IMR-90 (cell line): ENCODE data around the gene SLF2. TPM values are rescaled to one million over a fixed set of nuclear protein-coding genes. Genes with fewer than 3 reads are reported as not detected.

ENCODE experiments used
- ATAC-seq: fragments of 200-7000 bp; cut with Tn5 transposase; 2 replicates; pipeline ENCODE4 v1.9.1; 2020; ENCODE audit warnings: low read depth, mild to moderate bottlenecking, moderate library complexity
- BruUV-seq: library from RNA; stranded (reverse); fragments of 400-500 nt; replicated peaks from 2 replicates; lab custom pipeline; 2021; lab: Mats Ljungman, UMichigan
- CTCF ChIA-PET: fragments of 300-600 bp; formaldehyde crosslinking; extraction: SDS; loops from one replicate; lab custom pipeline; 2021; ENCODE audit warnings: antibody characterized with exemption; lab: Yijun Ruan, JAX
- POLR2A ChIA-PET: fragments of 300-600 bp; sonication (Branson Sonifier 250); formaldehyde crosslinking; loops from one replicate; lab custom pipeline; 2022; ENCODE audit warnings: antibody characterized with exemption; ENCODE audit not compliant: unreplicated experiment; lab: Charles Lee
- DNase-seq: peaks from one replicate; pipeline ENCODE4 v3.0.0; 2013
- H2AFZ ChIP-seq: replicated peaks from 2 replicates; pipeline ENCODE3; 2013; ENCODE audit warnings: low read length, mild to moderate bottlenecking; ENCODE audit not compliant: poor library complexity
- H2AK5ac ChIP-seq: 2 replicates; pipeline ENCODE4 v1.6.1; 2013; ENCODE audit warnings: low read depth, low read length, inconsistent platforms
- H2AK9ac ChIP-seq: replicated peaks from 2 replicates; pipeline ENCODE3; 2013; ENCODE audit warnings: mild to moderate bottlenecking, low read depth, low read length, moderate library complexity; ENCODE audit not compliant: poor library complexity
- H2BK120ac ChIP-seq: 2 replicates; pipeline ENCODE4 v1.6.1; 2013; ENCODE audit warnings: low read depth, low read length, inconsistent platforms
- H2BK15ac ChIP-seq: 3 replicates; pipeline ENCODE4 v1.6.1; 2013; ENCODE audit warnings: low read depth, low read length, inconsistent platforms
- H2BK20ac ChIP-seq: 2 replicates; pipeline ENCODE4 v1.6.1; 2013; ENCODE audit warnings: low read depth, mild to moderate bottlenecking, inconsistent platforms, low read length, moderate library complexity
- H2BK5ac ChIP-seq: 2 replicates; pipeline ENCODE4 v1.6.1; 2013; ENCODE audit warnings: mild to moderate bottlenecking, low read depth, low read length, inconsistent platforms; ENCODE audit not compliant: poor library complexity, severe bottlenecking
- H3K14ac ChIP-seq: replicated peaks from 2 replicates; pipeline ENCODE4 v1.6.1; 2013; ENCODE audit warnings: low read depth, low read length, inconsistent platforms
- H3K18ac ChIP-seq: 2 replicates; pipeline ENCODE4 v1.6.1; 2013; ENCODE audit warnings: low read depth, low read length, control low read depth
- H3K23ac ChIP-seq: 2 replicates; pipeline ENCODE4 v1.6.1; 2013; ENCODE audit warnings: low read depth, low read length, inconsistent platforms
- H3K27ac ChIP-seq: 2 replicates; pipeline ENCODE4 v1.5.1; 2013; ENCODE audit warnings: mild to moderate bottlenecking, control low read depth, low read length; ENCODE audit not compliant: insufficient read depth
- H3K27me3 ChIP-seq: 2 replicates; pipeline ENCODE4 v1.6.1; 2013; ENCODE audit warnings: low read length; ENCODE audit not compliant: control insufficient read depth, insufficient read depth
- H3K36me3 ChIP-seq: 2 replicates; pipeline ENCODE4 v1.6.1; 2013; ENCODE audit warnings: low read length, mixed read lengths; ENCODE audit not compliant: control insufficient read depth, insufficient read depth
- H3K4ac ChIP-seq: 2 replicates; pipeline ENCODE4 v1.6.1; 2013; ENCODE audit warnings: low read depth, low read length, inconsistent platforms
- H3K4me1 ChIP-seq: 2 replicates; pipeline ENCODE4 v1.6.1; 2013; ENCODE audit warnings: low read length, mixed read lengths; ENCODE audit not compliant: control insufficient read depth, insufficient read depth
- H3K4me2 ChIP-seq: 2 replicates; pipeline ENCODE4 v1.6.1; 2013; ENCODE audit warnings: low read depth, mild to moderate bottlenecking, control low read depth, low read length, moderate library complexity
- H3K4me3 ChIP-seq: 2 replicates; pipeline ENCODE4 v1.5.1; 2013; ENCODE audit warnings: low read depth, mild to moderate bottlenecking, control low read depth, low read length, moderate library complexity; ENCODE audit not compliant: insufficient read depth
- H3K56ac ChIP-seq: 2 replicates; pipeline ENCODE4 v1.6.1; 2013; ENCODE audit warnings: low read length, inconsistent platforms; ENCODE audit not compliant: insufficient read depth; ENCODE audit errors: extremely low read depth
- H3K79me1 ChIP-seq, 2 experiments: 2 replicates each; pipeline ENCODE4 v1.6.1; 2013; ENCODE audit warnings: low read length in 2 of 2, inconsistent platforms in 1 of 2, low read depth in 1 of 2
- H3K9ac ChIP-seq: 2 replicates; pipeline ENCODE4 v1.6.1; 2013; ENCODE audit warnings: low read depth, low read length, control low read depth
- H3K9me1 ChIP-seq: 2 replicates; pipeline ENCODE4 v1.6.1; 2013; ENCODE audit warnings: low read length, inconsistent platforms; ENCODE audit not compliant: insufficient read depth
- H3K9me3 ChIP-seq: 2 replicates; pipeline ENCODE4 v1.6.1; 2013; ENCODE audit warnings: low read length; ENCODE audit not compliant: control insufficient read depth, insufficient read depth
- H4K20me1 ChIP-seq: 2 replicates; pipeline ENCODE4 v1.6.1; 2013; ENCODE audit warnings: low read length, inconsistent platforms; ENCODE audit not compliant: insufficient read depth
- H4K5ac ChIP-seq: 2 replicates; pipeline ENCODE4 v1.6.1; 2013; ENCODE audit warnings: mild to moderate bottlenecking, low read depth, low read length, control low read depth
- H4K8ac ChIP-seq, 2 experiments: 2 replicates each; pipeline ENCODE4 v1.6.1; 2013; ENCODE audit warnings: low read depth in 2 of 2, low read length in 2 of 2, control low read depth in 1 of 2, inconsistent platforms in 1 of 2
- H4K91ac ChIP-seq: 2 replicates; pipeline ENCODE4 v1.6.1; 2013; ENCODE audit warnings: low read depth, low read length, inconsistent platforms; ENCODE audit not compliant: insufficient read depth
- CEBPB ChIP-seq: IDR thresholded peaks from 2 replicates; pipeline ENCODE4 v1.6.1; 2012; ENCODE audit warnings: low read depth, low read length, improper control_type of control experiment
- CHD1 ChIP-seq: IDR thresholded peaks from 2 replicates; pipeline ENCODE4 v1.6.1; 2012; ENCODE audit warnings: low read depth, low read length, improper control_type of control experiment
- ELK1 ChIP-seq: fragments of 150-350 bp; IDR thresholded peaks from 2 replicates; pipeline ENCODE4 v1.6.1; 2016; ENCODE audit warnings: low read depth, mild to moderate bottlenecking, low read length, moderate library complexity, borderline replicate concordance
- NFE2L2 ChIP-seq: fragments of 150-350 bp; IDR thresholded peaks from 2 replicates; pipeline ENCODE4 v1.6.1; 2016; ENCODE audit warnings: low read depth, mild to moderate bottlenecking, low read length
- POLR2A ChIP-seq: IDR thresholded peaks from 2 replicates; pipeline ENCODE4 v1.6.1; 2012; ENCODE audit warnings: mild to moderate bottlenecking, low read depth, low read length
- RAD21 ChIP-seq: IDR thresholded peaks from 2 replicates; pipeline ENCODE4 v1.6.1; 2012; ENCODE audit warnings: low read length, improper control_type of control experiment
- RFX5 ChIP-seq: IDR thresholded peaks from 2 replicates; pipeline ENCODE4 v1.8.0; 2012; ENCODE audit warnings: low read depth, mild to moderate bottlenecking, low read length, moderate library complexity
- SMC3 ChIP-seq: fragments of 150-350 bp; IDR thresholded peaks from 2 replicates; pipeline ENCODE4 v1.6.1; 2016; ENCODE audit warnings: low read depth, mild to moderate bottlenecking, antibody characterized with exemption, low read length, moderate library complexity
- WGBS, 2 experiments: methylation state at CpG; one replicate each; pipeline versions ENCODE4 v1.1.5 to v1.1.7; 2013; ENCODE audit warnings: missing lambda C conversion rate in 2 of 2; ENCODE audit not compliant: insufficient read length in 1 of 2; ENCODE audit errors: extremely low coverage in 2 of 2; 5-methylcytosine and 5-hydroxymethylcytosine counted together
- dilution Hi-C: fragments of 300-500 bp; cut with HindIII; formaldehyde crosslinking; loops from one replicate; pipeline ENCODE4 v1.14.3; 2018; ENCODE audit warnings: low sequenced_read_pairs; ENCODE audit not compliant: unreplicated experiment
- in situ Hi-C: fragments of 300-500 bp; cut with MboI; formaldehyde crosslinking; loops from 3 replicates; pipeline ENCODE4 v1.14.3; 2019; ENCODE audit warnings: low sequenced_read_pairs, inconsistent platforms, mixed read lengths
- intact Hi-C: fragments of 100-400 bp; cut with micrococcal nuclease; formaldehyde crosslinking; loops from 2 replicates; pipeline ENCODE4 v1.10.0; 2022
- polyA plus RNA-seq, 3 experiments: library from polyadenylated mRNA; depleted of rRNA; stranded (reverse); fragments of >200 nt; gene quantifications; 2 replicates each; pipeline ENCODE4 v1.2.3, GENCODE V29; 2012; ENCODE audit warnings: low replicate concordance in 1 of 3
- total RNA-seq: library from RNA; depleted of rRNA; stranded (reverse); fragments of >200 nt; gene quantifications from 2 replicates; pipeline ENCODE4 v1.2.3, GENCODE V29; 2012

Gene SLF2
- total and polyA plus RNA-seq, 2 of the 4 experiments (the other 2 are of a cell fraction) = 8.5 to 21.7 TPM

GRCh38 chr10:100904917-100905316, 7.8 kb upstream of the SLF2 start:
- CTCF ChIA-PET = no interaction called here
- TF ChIP-seq RAD21 (no peak), ELK1 (no peak), CEBPB (no peak), RFX5 (no peak), SMC3 (no peak), CHD1 (no peak), NFE2L2 (no peak), POLR2A (no peak)
- H3K14ac ChIP-seq = no peak overlapping the region
- H4K91ac ChIP-seq = no peak overlapping the region
- H2BK15ac ChIP-seq = no peak overlapping the region
- DNase-seq (no peak), ATAC-seq (no peak)
- H3K23ac ChIP-seq = no peak overlapping the region
- dilution Hi-C loops = no loop called here
- POLR2A ChIA-PET = no interaction called here
- no peaks in the 10 kb centered on the region for H3K79me1 ChIP-seq
- H3K4me1 ChIP-seq = peaks cover 3% of the 10 kb centered on the region; the same call in 1 of the 2 replicates
- no peak overlapping the region for H3K9ac ChIP-seq
- no peak overlapping the region for H4K8ac ChIP-seq
- no peak overlapping the region for H2AK9ac ChIP-seq
- H2BK20ac ChIP-seq = no peak overlapping the region
- BruUV-seq = no TSS peak
- no peak overlapping the region for H3K56ac ChIP-seq
- in situ Hi-C loops = no loop called here
- no peak overlapping the region for H4K5ac ChIP-seq
- H2AFZ ChIP-seq = no peak overlapping the region
- no peak overlapping the region for H2BK5ac ChIP-seq
- H3K4me2 ChIP-seq = no peak overlapping the region
- intact Hi-C loops = no loop called here
- H3K27me3 ChIP-seq = peaks cover 5% of the 10 kb centered on the region; the same call in 1 of the 2 replicates
- no peak overlapping the region for H3K27ac ChIP-seq
- no CpG with 5 or more reads among the region's 2 CpGs for WGBS, 2 experiments
- H3K36me3 ChIP-seq = no peaks in the 10 kb centered on the region
- no peaks in the 10 kb centered on the region for H4K20me1 ChIP-seq
- H2BK120ac ChIP-seq = no peak overlapping the region
- no peak overlapping the region for H3K4me3 ChIP-seq
- no peak overlapping the region for H3K18ac ChIP-seq
- 0 out of 2 replicates have a peak, but pooled peaks cover 2% of the 10 kb centered on the region for H3K9me1 ChIP-seq
- no peak overlapping the region for H3K4ac ChIP-seq
- no peaks in the 10 kb centered on the region for H3K9me3 ChIP-seq
- H2AK5ac ChIP-seq = no peak overlapping the region
